Neural cell (in vitro differentiated cells): ENCODE results near the gene ASCL5. TPM values are rescaled to one million over a fixed set of nuclear protein-coding genes. Genes with fewer than 3 reads are reported as not detected.

ENCODE experiments used
- H2AFZ ChIP-seq: fragments of 200-600, 300-800 bp; sonication (generic), shearing (Covaris generic); 2 replicates; pipeline ENCODE4 v1.6.0; 2014; ENCODE audit warnings: low read depth, mild to moderate bottlenecking, antibody characterized with exemption, low read length, moderate library complexity
- H3F3A ChIP-seq: fragments of 200-600 bp; shearing (Covaris generic); 2 replicates; pipeline ENCODE4 v1.6.1; 2016; ENCODE audit warnings: mild to moderate bottlenecking, moderate library complexity, mixed read lengths, antibody characterized with exemption, low read length; ENCODE audit not compliant: insufficient read depth, poor library complexity, severe bottlenecking
- H3K27ac ChIP-seq: fragments of 200-600, 300-800 bp; sonication (generic), shearing (Covaris generic); 2 replicates; pipeline ENCODE4 v1.5.1; 2014; ENCODE audit warnings: mild to moderate bottlenecking, low read length, moderate library complexity
- H3K27me3 ChIP-seq: fragments of 300-800, 200-600 bp; sonication (generic), shearing (Covaris generic); 2 replicates; pipeline ENCODE4 v1.6.0; 2014; ENCODE audit warnings: mild to moderate bottlenecking, low read depth, low read length, moderate library complexity; ENCODE audit not compliant: insufficient read depth
- H3K36me3 ChIP-seq: fragments of 300-800, 200-600 bp; sonication (generic), shearing (Covaris generic); 2 replicates; pipeline ENCODE4 v1.5.1; 2014; ENCODE audit warnings: mild to moderate bottlenecking, antibody characterized with exemption, low read length, moderate library complexity; ENCODE audit not compliant: insufficient read depth
- H3K4me2 ChIP-seq: fragments of 300-800, 200-600 bp; sonication (generic), shearing (Covaris generic); 2 replicates; pipeline ENCODE4 v1.6.0; 2014; ENCODE audit warnings: mild to moderate bottlenecking, low read length
- H3K4me3 ChIP-seq: fragments of 300-800, 200-600 bp; sonication (generic), shearing (Covaris generic); 2 replicates; pipeline ENCODE4 v1.5.1; 2014; ENCODE audit warnings: mild to moderate bottlenecking, low read length, moderate library complexity
- H3K79me2 ChIP-seq: fragments of 200-600 bp; shearing (Covaris generic); replicated peaks from 2 replicates; pipeline ENCODE4 v1.6.0; 2014; ENCODE audit warnings: mild to moderate bottlenecking, low read length, moderate library complexity; ENCODE audit not compliant: insufficient read depth
- H3K9ac ChIP-seq: fragments of 300-800, 200-600 bp; sonication (generic), shearing (Covaris generic); 2 replicates; pipeline ENCODE4 v1.6.1; 2016; ENCODE audit warnings: mild to moderate bottlenecking, low read length, mixed read lengths
- H3K9me2 ChIP-seq: fragments of 200-600 bp; shearing (Covaris generic); 2 replicates; pipeline ENCODE4 v1.6.1; 2016; ENCODE audit warnings: mild to moderate bottlenecking, low read length, mixed read lengths; ENCODE audit not compliant: insufficient read depth
- H3K9me3 ChIP-seq: fragments of 200-600, 300-800 bp; sonication (generic), shearing (Covaris generic); 2 replicates; pipeline ENCODE4 v1.6.1; 2016; ENCODE audit warnings: mild to moderate bottlenecking, mixed run types, low read length, moderate library complexity, mixed read lengths
- H4K20me1 ChIP-seq: fragments of 200-600 bp; shearing (Covaris generic); 2 replicates; pipeline ENCODE4 v1.6.1; 2016; ENCODE audit warnings: mild to moderate bottlenecking, mixed run types; ENCODE audit not compliant: insufficient read depth
- CTCF ChIP-seq: fragments of 450-650 bp; IDR thresholded peaks from 2 replicates; pipeline ENCODE4 v1.5.1; 2014; ENCODE audit warnings: antibody characterized with exemption, mild to moderate bottlenecking, moderate library complexity; ENCODE audit not compliant: poor library complexity, severe bottlenecking
- EP300 ChIP-seq: fragments of 450-650 bp; conservative IDR thresholded peaks from 2 replicates; pipeline ENCODE4 v1.6.1; 2014; ENCODE audit warnings: antibody characterized with exemption, mild to moderate bottlenecking, moderate library complexity; ENCODE audit not compliant: poor library complexity, severe bottlenecking
- EZH2 ChIP-seq: fragments of 200-600, 300-800 bp; shearing (Covaris generic), sonication (generic); IDR thresholded peaks from 2 replicates; pipeline ENCODE4 v1.6.1; 2014; ENCODE audit warnings: antibody characterized with exemption, low read length, borderline replicate concordance, mild to moderate bottlenecking; ENCODE audit not compliant: insufficient read depth, poor library complexity, severe bottlenecking
- MXI1 ChIP-seq: fragments of 450-650 bp; conservative IDR thresholded peaks from 2 replicates; pipeline ENCODE4 v1.6.1; 2014; ENCODE audit warnings: antibody characterized with exemption, mild to moderate bottlenecking; ENCODE audit not compliant: poor library complexity, severe bottlenecking
- POLR2AphosphoS5 ChIP-seq: IDR thresholded peaks from 2 replicates; pipeline ENCODE4 v1.6.1; 2012
- RAD21 ChIP-seq: fragments of 450-650 bp; conservative IDR thresholded peaks from 2 replicates; pipeline ENCODE4 v1.6.1; 2014; ENCODE audit warnings: antibody characterized with exemption, mild to moderate bottlenecking, moderate library complexity
- REST ChIP-seq: IDR thresholded peaks from 2 replicates; pipeline ENCODE4 v1.6.1; 2012; ENCODE audit warnings: borderline replicate concordance
- SMC3 ChIP-seq: fragments of 450-650 bp; conservative IDR thresholded peaks from 2 replicates; pipeline ENCODE4 v1.6.1; 2014; ENCODE audit warnings: antibody characterized with exemption, mild to moderate bottlenecking, moderate library complexity; ENCODE audit not compliant: poor library complexity
- TAF1 ChIP-seq: IDR thresholded peaks from 2 replicates; pipeline ENCODE4 v1.6.1; 2012; ENCODE audit warnings: low read depth
- polyA plus RNA-seq: library from polyadenylated mRNA; depleted of rRNA; stranded (reverse); fragments of >200 nt; gene quantifications from 2 replicates; pipeline ENCODE4 v1.2.3, GENCODE V29; 2014

Gene ASCL5
- polyA plus RNA-seq, 1 donor from 2014 or later = not detected

- Histone ChIP-seq H3K4me2 (no peak overlapping the region), H2AFZ (no peak overlapping the region), H3K9me2 (no peaks in the 10 kb centered on the region), H4K20me1 (no peaks in the 10 kb centered on the region), H3K79me2 (no peaks in the 10 kb centered on the region), H3K9me3 (no peaks in the 10 kb centered on the region), H3K27ac (no peak overlapping the region), H3F3A (no peaks in the 10 kb centered on the region), H3K36me3 (peaks cover 4% of the 10 kb centered on the region), H3K4me3 (no peak overlapping the region), H3K27me3 (no peaks in the 10 kb centered on the region), H3K9ac (no peak overlapping the region)
- no peak for TF ChIP-seq REST
- no peak for TF ChIP-seq EP300
- no peak for TF ChIP-seq CTCF
- TF ChIP-seq TAF1 = no peak
- no peak for TF ChIP-seq POLR2AphosphoS5
- no peak for TF ChIP-seq SMC3
- no peak for TF ChIP-seq MXI1
- no peak for TF ChIP-seq EZH2
- TF ChIP-seq RAD21 = no peak
Measured at GRCh38 chr1:201143726-201144635, 17.0 kb upstream of the ASCL5 start.

GRCh38 chr1:201142849-201143725 is 16.1 kb upstream of the ASCL5 start:
- no peak for TF ChIP-seq SMC3
- no peak for TF ChIP-seq REST
- TF ChIP-seq RAD21 = no peak
- TF ChIP-seq POLR2AphosphoS5 = no peak
- no peak for TF ChIP-seq MXI1
- no peak for TF ChIP-seq EZH2
- TF ChIP-seq TAF1 = no peak
- TF ChIP-seq CTCF = no peak
- no peak for TF ChIP-seq EP300
- Histone ChIP-seq H3K9me3 (no peaks in the 10 kb centered on the region), H3K4me3 (no peak overlapping the region), H2AFZ (no peak overlapping the region), H3K79me2 (no peaks in the 10 kb centered on the region), H3K4me2 (no peak overlapping the region), H3K9ac (no peak overlapping the region), H3K27me3 (no peaks in the 10 kb centered on the region), H3K36me3 (no peaks in the 10 kb centered on the region), H3K27ac (no peak overlapping the region), H3F3A (no peaks in the 10 kb centered on the region), H3K9me2 (no peaks in the 10 kb centered on the region), H4K20me1 (no peaks in the 10 kb centered on the region)
